Measurements from ENCODE around the gene CCDC86.

The CCDC86 gene

GRCh38 chr11:60855726-60856633, 14.1 kb downstream of the CCDC86 start, which contains the start of gene PTGDR2:
Gene PTGDR2, minus strand, starts transcription at chr11:60855950. Its CDS starts 2,228 bp downstream, at chr11:60853722.
- TF ChIP-seq MYC (IDR thresholded peaks at IDR 0.05; ENCODE audit: low read depth, low read length) (no peak), POLR2A (IDR thresholded peaks at IDR 0.05; ENCODE audit: extremely low read depth, insufficient read length) (no peak), CTCF (IDR thresholded peaks at IDR 0.05; ENCODE audit: low read depth, low read length) (no peak)
- TF ChIP-seq, protein P1, sequence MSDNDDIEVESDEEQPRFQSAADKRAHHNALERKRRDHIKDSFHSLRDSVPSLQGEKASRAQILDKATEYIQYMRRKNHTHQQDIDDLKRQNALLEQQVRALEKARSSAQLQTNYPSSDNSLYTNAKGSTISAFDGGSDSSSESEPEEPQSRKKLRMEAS (IDR thresholded peaks at IDR 0.05; ENCODE audit: low read depth, low read length) = no peak
- peak; percentile 42 for DNase-seq (ENCODE audit: low read depth)
- H3K4me3 ChIP-seq (ENCODE audit: low read depth, low read length) = no peak within 1 kb of the TSS

- no peak overlapping the region for H3K4me3 ChIP-seq (ENCODE audit: low read depth, low read length)
- no peak for DNase-seq (ENCODE audit: low read depth)
- no peak for TF ChIP-seq CTCF (IDR thresholded peaks at IDR 0.05; ENCODE audit: low read depth, low read length)
- TF ChIP-seq POLR2A (IDR thresholded peaks at IDR 0.05; ENCODE audit: extremely low read depth, insufficient read length) = no peak
- TF ChIP-seq MYC (IDR thresholded peaks at IDR 0.05; ENCODE audit: low read depth, low read length) = no peak
- TF ChIP-seq, protein P1 (IDR thresholded peaks at IDR 0.05; ENCODE audit: low read depth, low read length) = no peak
Observed at GRCh38 chr11:60857378-60858232, 15.7 kb downstream of the CCDC86 start.

- TF ChIP-seq POLR2A (IDR thresholded peaks at IDR 0.05; ENCODE audit: extremely low read depth, insufficient read length) (no peak), CTCF (IDR thresholded peaks at IDR 0.05; ENCODE audit: low read depth, low read length) (no peak), MYC (IDR thresholded peaks at IDR 0.05; ENCODE audit: low read depth, low read length) (no peak)
- TF ChIP-seq, protein P1 (IDR thresholded peaks at IDR 0.05; ENCODE audit: low read depth, low read length) = no peak
- DNase-seq (ENCODE audit: low read depth) = no peak
- H3K4me3 ChIP-seq (ENCODE audit: low read depth, low read length) = no peak overlapping the region
Observed at GRCh38 chr11:60858236-60858635, 16.3 kb downstream of the CCDC86 start.

DNA sequence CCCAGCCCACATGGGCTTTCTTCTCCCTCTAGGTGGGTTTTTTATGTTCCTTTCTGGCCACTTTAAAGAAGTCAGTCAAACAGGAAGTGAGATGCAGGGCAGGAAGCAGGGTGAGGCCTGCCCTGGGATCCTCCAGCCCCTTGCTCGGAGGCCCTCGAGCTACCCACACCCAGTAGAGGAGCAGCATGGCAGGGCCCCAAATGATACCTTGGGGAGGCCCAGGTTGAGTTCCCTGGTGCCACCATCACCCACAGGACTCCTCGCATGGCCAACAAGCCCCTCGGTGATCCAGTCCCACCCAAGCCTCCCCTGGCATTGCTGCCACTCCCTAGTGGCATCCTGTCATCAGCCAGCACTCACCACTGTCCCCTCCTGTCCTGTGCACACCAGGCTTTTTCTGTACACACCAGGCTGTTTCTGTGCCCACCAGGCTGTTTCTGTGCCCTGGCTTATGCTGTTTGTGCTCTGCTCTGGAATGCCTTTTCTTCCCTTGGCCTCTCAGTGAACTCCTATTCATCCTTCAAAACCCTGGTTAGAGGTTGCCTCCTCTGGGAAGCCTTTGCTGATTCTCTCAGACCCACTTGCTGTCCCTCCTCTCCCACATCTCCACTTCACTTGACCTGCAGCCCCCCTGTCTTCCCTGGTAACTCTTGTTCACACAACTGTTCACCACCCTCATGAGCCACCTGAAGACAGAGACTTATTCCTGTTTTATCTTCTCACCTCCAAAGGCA, 17.0 kb downstream of the CCDC86 start:
- peak; percentile 49 for DNase-seq (ENCODE audit: low read depth)
- H3K4me3 ChIP-seq (ENCODE audit: low read depth, low read length) = no peak overlapping the region
- TF ChIP-seq, protein P1 (IDR thresholded peaks at IDR 0.05; ENCODE audit: low read depth, low read length) = no peak
- TF ChIP-seq MYC (IDR thresholded peaks at IDR 0.05; ENCODE audit: low read depth, low read length) (no peak), CTCF (IDR thresholded peaks at IDR 0.05; ENCODE audit: low read depth, low read length) (no peak), POLR2A (IDR thresholded peaks at IDR 0.05; ENCODE audit: extremely low read depth, insufficient read length) (no peak)

DNA sequence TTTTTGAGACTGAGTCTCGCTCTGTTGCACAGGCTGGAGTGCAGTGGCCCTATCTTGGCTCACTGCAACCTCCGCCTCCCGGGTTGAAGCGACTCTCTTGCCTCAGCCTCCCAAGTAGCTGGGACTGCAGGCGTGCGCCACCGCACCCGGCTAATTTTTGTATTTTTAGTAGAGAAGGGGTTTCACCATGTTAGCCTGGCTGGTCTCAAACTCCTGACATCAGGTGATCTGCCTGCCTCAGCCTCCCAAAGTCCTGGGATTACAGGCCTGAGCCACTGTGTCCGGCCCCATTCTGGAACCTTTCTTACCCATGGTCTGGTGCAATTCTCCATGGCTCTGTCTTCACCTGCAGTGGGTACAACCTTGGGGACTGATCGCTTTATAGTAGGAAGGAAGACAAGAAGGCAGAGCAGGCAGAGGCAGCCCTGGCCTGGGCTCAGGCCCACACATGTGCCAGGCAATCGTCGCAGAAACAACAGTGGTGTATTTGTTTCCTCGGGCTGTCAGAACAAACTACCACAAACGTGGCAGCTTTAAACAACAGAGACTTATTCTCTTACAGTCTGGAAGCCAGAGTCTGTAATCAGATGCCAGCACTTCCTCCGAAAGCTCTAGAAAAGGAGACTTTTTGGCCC, 17.8 kb downstream of the CCDC86 start:
- TF ChIP-seq POLR2A (IDR thresholded peaks at IDR 0.05; ENCODE audit: extremely low read depth, insufficient read length) = no peak
- TF ChIP-seq CTCF (IDR thresholded peaks at IDR 0.05; ENCODE audit: low read depth, low read length) = no peak
- TF ChIP-seq, protein P1 (IDR thresholded peaks at IDR 0.05; ENCODE audit: low read depth, low read length) = no peak
- TF ChIP-seq MYC (IDR thresholded peaks at IDR 0.05; ENCODE audit: low read depth, low read length) = no peak
- DNase-seq (ENCODE audit: low read depth) = no peak
- H3K4me3 ChIP-seq (ENCODE audit: low read depth, low read length) = no peak overlapping the region
